Fibroblast of the aortic adventitia (primary cell): ENCODE data around the gene MAPRE2. TPM values are rescaled to one million over a fixed set of nuclear protein-coding genes. Genes with fewer than 3 reads are reported as not detected.

ENCODE experiments used
- DNase-seq: peaks from one replicate; pipeline ENCODE4 v3.0.0-alpha.2; 2010; ENCODE audit warnings: low read depth
- H3K4me3 ChIP-seq: 2 replicates; pipeline ENCODE4 v1.5.1; 2011; ENCODE audit warnings: low read depth, mild to moderate bottlenecking, control low read depth, low read length, moderate library complexity
- CTCF ChIP-seq: IDR thresholded peaks from 2 replicates; pipeline ENCODE4 v1.5.1; 2011; ENCODE audit warnings: mild to moderate bottlenecking, low read length, control low read depth, inconsistent platforms; ENCODE audit not compliant: insufficient read depth
- total RNA-seq: library from RNA; depleted of rRNA; stranded (reverse); fragments of >200 nt; gene quantifications from 2 replicates; pipeline ENCODE4 v1.2.3, GENCODE V29; 2012; ENCODE audit warnings: low replicate concordance

MAPRE2 gene
- total RNA-seq, 1 donor = 44.7 TPM

GRCh38 chr18:35002120-35002519, 39.1 kb upstream of the MAPRE2 start:
- no peak for DNase-seq
- no peak for TF ChIP-seq CTCF
- no peak overlapping the region for H3K4me3 ChIP-seq

- DNase-seq = peak; percentile 86
- peak; percentile 66 for TF ChIP-seq CTCF
- H3K4me3 ChIP-seq = no peak overlapping the region
Measured at GRCh38 chr18:35005963-35006577, 35.1 kb upstream of the MAPRE2 start.

GRCh38 chr18:35010156-35010555, 31.1 kb upstream of the MAPRE2 start:
- no peak overlapping the region for H3K4me3 ChIP-seq
- DNase-seq = no peak
- no peak for TF ChIP-seq CTCF

- no peak for TF ChIP-seq CTCF
- peak; percentile 70 for DNase-seq
Measured at GRCh38 chr18:35010993-35011392, 30.2 kb upstream of the MAPRE2 start.

GRCh38 chr18:35019933-35020332, 21.3 kb upstream of the MAPRE2 start:
- H3K4me3 ChIP-seq = no peak overlapping the region
- peak; percentile 57 for DNase-seq
- no peak for TF ChIP-seq CTCF

More at GRCh38 chr18:35010993-35011392, 30.2 kb upstream of the MAPRE2 start:
- no peak overlapping the region for H3K4me3 ChIP-seq

GRCh38 chr18:35022426-35023001, 18.7 kb upstream of the MAPRE2 start:
- no peak overlapping the region for H3K4me3 ChIP-seq
- TF ChIP-seq CTCF = no peak
- DNase-seq = no peak
